Smooth muscle cell (in vitro differentiated cells): ENCODE measurements around the gene NPDC1. TPM values are rescaled to one million over a fixed set of nuclear protein-coding genes. Genes with fewer than 3 reads are reported as not detected.

Experiments used
- DNase-seq: peaks from one replicate; lab custom pipeline; 2025; ENCODE audit not compliant: unreplicated experiment; lab: John Stamatoyannopoulos, UW
- H2AFZ ChIP-seq: fragments of 200-600 bp; sonication (generic); 2 replicates; pipeline ENCODE4 v1.6.0; 2016; ENCODE audit warnings: antibody characterized with exemption, low read depth, mild to moderate bottlenecking
- H3F3A ChIP-seq: fragments of 200-600 bp; sonication (generic); 2 replicates; pipeline ENCODE4 v1.6.0; 2017; ENCODE audit warnings: antibody characterized with exemption, low read depth
- H3K27ac ChIP-seq: fragments of 200-600 bp; sonication (generic); 2 replicates; pipeline ENCODE4 v1.5.1; 2016; ENCODE audit warnings: low read depth, mild to moderate bottlenecking
- H3K27me3 ChIP-seq: fragments of 200-600 bp; sonication (generic); 2 replicates; pipeline ENCODE4 v1.6.1; 2016; ENCODE audit warnings: low read depth, mild to moderate bottlenecking
- H3K36me3 ChIP-seq: fragments of 200-600 bp; sonication (generic); 2 replicates; pipeline ENCODE4 v1.5.1; 2016; ENCODE audit warnings: low read depth
- H3K4me1 ChIP-seq: fragments of 200-600 bp; sonication (generic); 2 replicates; pipeline ENCODE4 v1.5.1; 2016; ENCODE audit warnings: low read depth
- H3K4me2 ChIP-seq: fragments of 200-600 bp; sonication (generic); 2 replicates; pipeline ENCODE4 v1.6.0; 2016; ENCODE audit warnings: mild to moderate bottlenecking
- H3K4me3 ChIP-seq: fragments of 200-600 bp; sonication (generic); 2 replicates; pipeline ENCODE4 v1.5.1; 2016; ENCODE audit warnings: mild to moderate bottlenecking
- H3K79me2 ChIP-seq: fragments of 200-600 bp; sonication (generic); 2 replicates; pipeline ENCODE4 v1.6.0; 2016; ENCODE audit warnings: low read depth, mild to moderate bottlenecking
- H3K9ac ChIP-seq: fragments of 200-600 bp; sonication (generic); 2 replicates; pipeline ENCODE4 v1.6.0; 2016; ENCODE audit warnings: low read depth
- H3K9me3 ChIP-seq: fragments of 200-600 bp; sonication (generic); replicated peaks from 2 replicates; pipeline ENCODE4 v1.5.1; 2016; ENCODE audit warnings: low read depth
- H4K20me1 ChIP-seq: fragments of 200-600 bp; sonication (generic); 2 replicates; pipeline ENCODE4 v1.6.0; 2016; ENCODE audit warnings: low read depth
- CTCF ChIP-seq: fragments of 200-600 bp; sonication (generic); IDR thresholded peaks from 2 replicates; pipeline ENCODE4 v1.5.1; 2017; ENCODE audit warnings: borderline replicate concordance, mild to moderate bottlenecking, antibody characterized with exemption; ENCODE audit not compliant: insufficient read depth, poor library complexity, severe bottlenecking
- WGBS: methylation state at CpG from one replicate; pipeline ENCODE4 v1.1.7; 2016; ENCODE audit warnings: low lambda C conversion rate; 5-methylcytosine and 5-hydroxymethylcytosine counted together
- polyA plus RNA-seq: library from polyadenylated mRNA; unstranded; fragments of >200 nt; fragmentation: Nextera tagmentation; extraction: Ambion mirVana; gene quantifications from 2 replicates; pipeline ENCODE4 v1.2.1, GENCODE V29; 2016
- total RNA-seq: library from RNA; depleted of rRNA; stranded (reverse); fragments of >200 nt; gene quantifications from 2 replicates; pipeline ENCODE4 v1.2.3, GENCODE V29; 2014

NPDC1 gene
- total and polyA plus RNA-seq, 2 experiments from 2014 or later, result 9.9 to 19.3 TPM

DNA sequence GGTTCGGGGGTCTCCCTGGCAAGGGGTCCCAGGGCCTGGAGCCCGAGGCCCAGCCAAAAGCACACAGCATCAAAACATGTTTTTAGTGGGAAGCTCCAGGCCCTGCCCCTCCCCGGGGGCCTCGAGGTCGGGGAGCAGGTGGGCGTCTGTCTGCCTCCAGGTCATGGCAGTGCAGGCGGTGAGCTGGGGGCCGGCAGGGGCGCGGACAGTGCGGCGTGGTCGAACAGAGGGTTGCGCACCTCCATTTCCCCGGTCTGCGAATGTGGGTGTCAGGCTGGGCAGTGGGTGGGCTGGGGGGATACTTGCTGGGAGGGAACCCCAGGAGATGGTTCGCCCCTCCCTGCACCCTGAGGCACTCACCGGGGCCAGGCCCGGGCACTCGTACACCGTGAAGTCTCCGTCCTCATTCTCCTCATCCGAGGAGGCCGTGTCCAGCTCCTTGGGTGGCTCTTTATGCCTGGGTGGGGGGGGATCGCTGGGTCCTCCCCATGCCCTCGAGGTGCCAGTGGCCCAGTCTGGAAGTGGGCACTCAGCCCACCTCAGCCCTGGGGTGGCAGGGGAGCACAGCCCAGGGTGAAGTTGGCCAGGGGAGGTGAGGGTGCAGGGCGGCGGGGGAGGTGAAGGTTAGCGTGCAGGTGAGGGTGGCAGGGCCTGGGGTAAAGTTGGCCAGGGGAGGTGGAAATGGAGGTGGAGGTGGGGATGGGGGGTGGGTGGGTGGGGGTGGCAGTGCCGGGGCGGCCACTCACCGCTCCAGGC, 6.2 kb downstream of the NPDC1 start:
- H4K20me1 ChIP-seq, result peaks cover 7% of the 10 kb centered on the region
- H3K36me3 ChIP-seq, result no peaks in the 10 kb centered on the region
- no peaks in the 10 kb centered on the region for H3K79me2 ChIP-seq
- no peak for TF ChIP-seq CTCF
- peaks cover 8% of the 10 kb centered on the region for H3K27me3 ChIP-seq
- no peak overlapping the region for H2AFZ ChIP-seq
- DNase-seq, result no peak
- no peak overlapping the region for H3K9ac ChIP-seq
- no peak overlapping the region for H3K4me2 ChIP-seq
- H3F3A ChIP-seq, result no peaks in the 10 kb centered on the region
- H3K4me3 ChIP-seq, result no peak overlapping the region
- no peak overlapping the region for H3K27ac ChIP-seq
- no peaks in the 10 kb centered on the region for H3K9me3 ChIP-seq
- 94% methylated on average over 22 of the region's 32 CpGs for WGBS
- H3K4me1 ChIP-seq, result no peaks in the 10 kb centered on the region

DNA sequence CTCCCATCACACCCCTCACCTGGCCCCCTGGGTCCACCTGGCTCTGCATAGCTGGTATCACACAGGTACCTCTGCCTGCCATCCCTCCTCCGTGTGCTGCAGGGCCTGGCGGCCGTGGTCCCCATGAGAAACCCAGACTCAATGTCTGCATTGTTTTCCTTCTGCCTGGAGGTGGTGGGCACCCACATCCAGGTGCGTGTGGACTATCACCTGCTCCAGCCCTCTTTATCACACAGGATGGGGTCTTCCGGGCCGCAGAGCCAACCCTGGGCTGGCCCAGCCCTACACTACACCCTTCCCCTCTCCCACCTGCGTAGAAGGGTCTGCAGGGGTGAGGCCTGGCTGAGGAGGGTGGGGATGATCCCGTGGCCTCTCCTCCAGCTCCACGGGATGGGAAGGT, 7.1 kb downstream of the NPDC1 start:
- Histone ChIP-seq H3K4me1 (no peaks in the 10 kb centered on the region), H3F3A (no peaks in the 10 kb centered on the region), H3K27me3 (no peaks in the 10 kb centered on the region), H3K9me3 (no peaks in the 10 kb centered on the region), H3K4me3 (no peak overlapping the region), H3K79me2 (no peaks in the 10 kb centered on the region), H3K9ac (no peak overlapping the region), H4K20me1 (no peaks in the 10 kb centered on the region), H3K36me3 (no peaks in the 10 kb centered on the region), H3K4me2 (no peak overlapping the region), H2AFZ (no peak overlapping the region), H3K27ac (no peak overlapping the region)
- no peak for DNase-seq
- WGBS, result 83% methylated on average over 9 of the region's 9 CpGs
- TF ChIP-seq CTCF, result no peak

DNA sequence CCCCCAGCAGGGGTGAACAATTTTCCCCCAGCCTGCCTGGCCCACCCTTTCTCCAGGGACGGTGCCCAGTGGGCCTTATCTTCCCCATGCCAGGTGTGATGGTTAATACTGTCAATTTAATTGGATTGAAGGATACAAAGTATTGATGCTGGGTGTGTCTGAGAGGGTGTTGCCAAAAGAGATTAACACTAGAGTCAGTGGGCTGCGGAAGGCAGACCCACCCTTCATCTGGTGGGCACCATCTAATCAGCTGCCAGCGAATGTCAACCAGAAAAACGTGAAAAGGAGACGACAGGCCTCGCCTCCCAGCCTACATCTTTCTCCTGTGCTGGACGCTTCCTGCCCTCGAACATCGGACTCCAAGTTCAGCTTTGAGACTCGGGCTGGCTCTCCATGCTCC, 8.5 kb downstream of the NPDC1 start:
- Histone ChIP-seq H4K20me1 (no peaks in the 10 kb centered on the region), H3K4me2 (no peak overlapping the region), H3K9ac (no peak overlapping the region), H3K27ac (no peak overlapping the region), H3K36me3 (no peaks in the 10 kb centered on the region), H3K27me3 (no peaks in the 10 kb centered on the region), H3K79me2 (no peaks in the 10 kb centered on the region), H3K4me1 (no peaks in the 10 kb centered on the region), H2AFZ (no peak overlapping the region), H3F3A (no peaks in the 10 kb centered on the region), H3K9me3 (no peaks in the 10 kb centered on the region), H3K4me3 (no peak overlapping the region)
- WGBS, result 89% methylated on average over 10 of the region's 10 CpGs
- TF ChIP-seq CTCF, result no peak
- no peak for DNase-seq

DNA sequence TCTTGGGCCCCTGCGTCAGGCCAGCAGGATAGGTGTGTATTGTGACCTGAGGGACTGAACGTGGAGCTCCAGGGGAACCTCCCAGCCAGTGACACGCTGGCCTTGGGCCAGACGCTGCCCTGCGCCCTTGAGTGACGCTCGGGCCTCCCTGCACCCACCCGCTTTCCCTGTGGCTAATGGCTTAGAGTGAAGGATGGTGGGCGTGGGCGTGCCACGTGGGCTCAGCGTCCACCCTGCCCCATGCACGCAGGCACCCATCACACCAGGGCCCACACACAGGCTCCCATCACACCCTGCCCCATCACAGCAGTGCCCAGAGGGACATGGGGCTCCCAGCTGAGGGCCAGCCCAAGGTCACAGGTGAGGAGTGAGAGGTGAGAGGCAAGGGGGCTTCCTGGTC, 8.9 kb downstream of the NPDC1 start:
- no peaks in the 10 kb centered on the region for H3K4me1 ChIP-seq
- no peak overlapping the region for H3K27ac ChIP-seq
- H3K27me3 ChIP-seq, result no peaks in the 10 kb centered on the region
- TF ChIP-seq CTCF, result no peak
- H3F3A ChIP-seq, result no peaks in the 10 kb centered on the region
- H3K4me2 ChIP-seq, result no peak overlapping the region
- no peaks in the 10 kb centered on the region for H3K79me2 ChIP-seq
- no peak overlapping the region for H3K4me3 ChIP-seq
- H4K20me1 ChIP-seq, result no peaks in the 10 kb centered on the region
- no peaks in the 10 kb centered on the region for H3K36me3 ChIP-seq
- 85% methylated on average over 10 of the region's 13 CpGs for WGBS
- H3K9me3 ChIP-seq, result no peaks in the 10 kb centered on the region
- H2AFZ ChIP-seq, result no peak overlapping the region
- no peak overlapping the region for H3K9ac ChIP-seq
- no peak for DNase-seq
